Measurements from ENCODE around the gene PCDHGA3.
A peak's percentile ranks its signal among the peaks of the same experiment; 100 is the strongest.

DNA sequence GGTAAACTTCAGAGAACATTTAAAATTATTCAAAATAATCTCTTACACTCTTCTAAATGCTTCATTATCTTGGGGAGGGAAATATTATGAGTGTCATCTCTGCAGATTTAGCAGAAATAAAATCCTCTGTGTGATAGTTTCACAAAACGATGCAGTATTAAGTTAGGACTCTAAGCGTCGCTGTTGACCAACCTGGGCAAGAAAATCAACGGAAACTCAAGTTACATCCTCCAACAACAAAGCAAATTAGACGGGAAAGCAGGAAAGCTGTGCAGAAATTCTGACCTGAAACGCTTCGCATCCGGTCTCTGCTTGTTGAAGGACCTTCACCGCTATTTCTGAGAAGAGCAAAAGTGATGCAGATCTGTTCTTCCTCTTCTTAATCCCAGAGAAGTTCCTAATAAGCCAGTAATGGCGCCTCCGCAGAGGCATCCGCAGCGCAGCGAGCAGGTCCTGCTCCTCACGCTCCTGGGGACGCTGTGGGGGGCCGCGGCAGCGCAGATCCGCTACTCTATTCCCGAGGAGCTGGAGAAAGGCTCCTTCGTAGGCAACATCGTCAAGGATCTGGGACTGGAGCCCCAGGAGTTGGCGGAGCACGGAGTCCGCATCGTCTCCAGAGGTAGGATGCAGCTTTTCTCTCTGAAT, 30.2 kb downstream of the PCDHGA3 start, which contains the start of gene PCDHGA6:
- TF ChIP-seq, protein P1, sequence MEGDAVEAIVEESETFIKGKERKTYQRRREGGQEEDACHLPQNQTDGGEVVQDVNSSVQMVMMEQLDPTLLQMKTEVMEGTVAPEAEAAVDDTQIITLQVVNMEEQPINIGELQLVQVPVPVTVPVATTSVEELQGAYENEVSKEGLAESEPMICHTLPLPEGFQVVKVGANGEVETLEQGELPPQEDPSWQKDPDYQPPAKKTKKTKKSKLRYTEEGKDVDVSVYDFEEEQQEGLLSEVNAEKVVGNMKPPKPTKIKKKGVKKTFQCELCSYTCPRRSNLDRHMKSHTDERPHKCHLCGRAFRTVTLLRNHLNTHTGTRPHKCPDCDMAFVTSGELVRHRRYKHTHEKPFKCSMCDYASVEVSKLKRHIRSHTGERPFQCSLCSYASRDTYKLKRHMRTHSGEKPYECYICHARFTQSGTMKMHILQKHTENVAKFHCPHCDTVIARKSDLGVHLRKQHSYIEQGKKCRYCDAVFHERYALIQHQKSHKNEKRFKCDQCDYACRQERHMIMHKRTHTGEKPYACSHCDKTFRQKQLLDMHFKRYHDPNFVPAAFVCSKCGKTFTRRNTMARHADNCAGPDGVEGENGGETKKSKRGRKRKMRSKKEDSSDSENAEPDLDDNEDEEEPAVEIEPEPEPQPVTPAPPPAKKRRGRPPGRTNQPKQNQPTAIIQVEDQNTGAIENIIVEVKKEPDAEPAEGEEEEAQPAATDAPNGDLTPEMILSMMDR (conservative IDR thresholded peaks at IDR 0.05; ENCODE audit: low read length), result peak; percentile 82
- no peak for TF ChIP-seq EZH2phosphoT487 (IDR thresholded peaks at IDR 0.05; ENCODE audit: borderline replicate concordance, low read depth, low read length)
